ENCODE data around the gene SLX9.

GRCh38 chr21:44934276-44934675 lies 5.6 kb upstream of the SLX9 start:
- TF ChIP-seq YY1 (IDR thresholded peaks at IDR 0.05; ENCODE audit: insufficient read depth, insufficient read length) (no peak), SUZ12 (IDR thresholded peaks at IDR 0.05; ENCODE audit: extremely low read depth, insufficient read depth, insufficient read length) (no peak)

Measured in NT2/D1 (cell line).